HL-60 (cell line): Measurements from ENCODE around the gene TMC8.

Experiments
- DNase-seq, 2 experiments: peaks; one replicate each; pipeline ENCODE4 v3.0.0-alpha.2; 2010 to 2020; ENCODE audit warnings: low read depth in 1 of 2, low spot score in 1 of 2
- H3K27ac ChIP-seq: fragments of 250-450 bp; sonication (Bioruptor Pico); replicated peaks from 2 replicates; pipeline ENCODE4 v1.5.1; 2020; ENCODE audit warnings: mild to moderate bottlenecking, moderate library complexity
- H3K27me3 ChIP-seq: fragments of 250-450 bp; sonication (Bioruptor Pico); 2 replicates; pipeline ENCODE4 v1.5.1; 2021; ENCODE audit warnings: mild to moderate bottlenecking, moderate library complexity; ENCODE audit not compliant: insufficient read depth, poor library complexity, severe bottlenecking
- H3K4me3 ChIP-seq: replicated peaks from 2 replicates; pipeline ENCODE4 v1.5.1; 2011; ENCODE audit warnings: mild to moderate bottlenecking, control low read depth, low read length; ENCODE audit not compliant: insufficient read depth
- GABPA ChIP-seq: IDR thresholded peaks from 2 replicates; pipeline ENCODE4 v1.6.1; 2012; ENCODE audit warnings: low read depth
- POLR2AphosphoS5 ChIP-seq: IDR thresholded peaks from 2 replicates; pipeline ENCODE4 v1.6.1; 2012; ENCODE audit warnings: low read depth
- SPI1 ChIP-seq: IDR thresholded peaks from 2 replicates; pipeline ENCODE4 v1.6.1; 2012; ENCODE audit warnings: low read depth, mild to moderate bottlenecking, borderline replicate concordance
- TF ChIP-seq, protein P1 (sequence below): IDR thresholded peaks from 2 replicates; pipeline ENCODE4 v1.6.1; 2012; ENCODE audit warnings: low read depth; ENCODE audit not compliant: insufficient replicate concordance
- TF ChIP-seq, protein P2 (sequence below): IDR thresholded peaks from one replicate; pipeline ENCODE4 v1.5.1; 2011; ENCODE audit warnings: low read length, control low read depth, inconsistent platforms; ENCODE audit not compliant: insufficient read depth

The TMC8 gene

DNA sequence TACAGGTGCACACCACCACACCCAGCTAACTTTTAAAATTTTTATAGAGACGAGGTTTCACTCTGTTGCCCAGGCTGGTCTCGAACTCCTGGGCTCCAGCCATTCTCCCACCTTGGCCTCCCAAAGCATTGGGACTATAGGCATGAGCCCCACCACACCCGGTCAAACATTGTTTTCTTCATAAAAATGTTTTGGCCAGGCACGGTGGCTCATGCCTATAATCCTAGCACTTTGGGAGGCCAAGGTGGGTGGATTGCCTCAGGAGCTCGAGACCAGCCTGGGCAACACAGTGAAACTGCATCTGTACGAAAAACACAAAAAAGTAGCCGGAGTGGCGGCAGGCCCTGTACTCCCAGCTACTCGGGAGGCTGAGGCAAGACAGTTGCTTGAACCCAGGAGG, 14.2 kb upstream of the TMC8 start:
- Histone ChIP-seq H3K4me3 (no peak overlapping the region), H3K27me3 (no peaks in the 10 kb centered on the region)
- no peak for TF ChIP-seq SPI1
- TF ChIP-seq POLR2AphosphoS5 = 0 out of 2 replicates have a peak, but pooled peaks have one; percentile 1
- TF ChIP-seq, protein P1, sequence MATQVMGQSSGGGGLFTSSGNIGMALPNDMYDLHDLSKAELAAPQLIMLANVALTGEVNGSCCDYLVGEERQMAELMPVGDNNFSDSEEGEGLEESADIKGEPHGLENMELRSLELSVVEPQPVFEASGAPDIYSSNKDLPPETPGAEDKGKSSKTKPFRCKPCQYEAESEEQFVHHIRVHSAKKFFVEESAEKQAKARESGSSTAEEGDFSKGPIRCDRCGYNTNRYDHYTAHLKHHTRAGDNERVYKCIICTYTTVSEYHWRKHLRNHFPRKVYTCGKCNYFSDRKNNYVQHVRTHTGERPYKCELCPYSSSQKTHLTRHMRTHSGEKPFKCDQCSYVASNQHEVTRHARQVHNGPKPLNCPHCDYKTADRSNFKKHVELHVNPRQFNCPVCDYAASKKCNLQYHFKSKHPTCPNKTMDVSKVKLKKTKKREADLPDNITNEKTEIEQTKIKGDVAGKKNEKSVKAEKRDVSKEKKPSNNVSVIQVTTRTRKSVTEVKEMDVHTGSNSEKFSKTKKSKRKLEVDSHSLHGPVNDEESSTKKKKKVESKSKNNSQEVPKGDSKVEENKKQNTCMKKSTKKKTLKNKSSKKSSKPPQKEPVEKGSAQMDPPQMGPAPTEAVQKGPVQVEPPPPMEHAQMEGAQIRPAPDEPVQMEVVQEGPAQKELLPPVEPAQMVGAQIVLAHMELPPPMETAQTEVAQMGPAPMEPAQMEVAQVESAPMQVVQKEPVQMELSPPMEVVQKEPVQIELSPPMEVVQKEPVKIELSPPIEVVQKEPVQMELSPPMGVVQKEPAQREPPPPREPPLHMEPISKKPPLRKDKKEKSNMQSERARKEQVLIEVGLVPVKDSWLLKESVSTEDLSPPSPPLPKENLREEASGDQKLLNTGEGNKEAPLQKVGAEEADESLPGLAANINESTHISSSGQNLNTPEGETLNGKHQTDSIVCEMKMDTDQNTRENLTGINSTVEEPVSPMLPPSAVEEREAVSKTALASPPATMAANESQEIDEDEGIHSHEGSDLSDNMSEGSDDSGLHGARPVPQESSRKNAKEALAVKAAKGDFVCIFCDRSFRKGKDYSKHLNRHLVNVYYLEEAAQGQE = no peak
- no peak for TF ChIP-seq GABPA
- TF ChIP-seq, protein P2, sequence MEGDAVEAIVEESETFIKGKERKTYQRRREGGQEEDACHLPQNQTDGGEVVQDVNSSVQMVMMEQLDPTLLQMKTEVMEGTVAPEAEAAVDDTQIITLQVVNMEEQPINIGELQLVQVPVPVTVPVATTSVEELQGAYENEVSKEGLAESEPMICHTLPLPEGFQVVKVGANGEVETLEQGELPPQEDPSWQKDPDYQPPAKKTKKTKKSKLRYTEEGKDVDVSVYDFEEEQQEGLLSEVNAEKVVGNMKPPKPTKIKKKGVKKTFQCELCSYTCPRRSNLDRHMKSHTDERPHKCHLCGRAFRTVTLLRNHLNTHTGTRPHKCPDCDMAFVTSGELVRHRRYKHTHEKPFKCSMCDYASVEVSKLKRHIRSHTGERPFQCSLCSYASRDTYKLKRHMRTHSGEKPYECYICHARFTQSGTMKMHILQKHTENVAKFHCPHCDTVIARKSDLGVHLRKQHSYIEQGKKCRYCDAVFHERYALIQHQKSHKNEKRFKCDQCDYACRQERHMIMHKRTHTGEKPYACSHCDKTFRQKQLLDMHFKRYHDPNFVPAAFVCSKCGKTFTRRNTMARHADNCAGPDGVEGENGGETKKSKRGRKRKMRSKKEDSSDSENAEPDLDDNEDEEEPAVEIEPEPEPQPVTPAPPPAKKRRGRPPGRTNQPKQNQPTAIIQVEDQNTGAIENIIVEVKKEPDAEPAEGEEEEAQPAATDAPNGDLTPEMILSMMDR = no peak

DNA sequence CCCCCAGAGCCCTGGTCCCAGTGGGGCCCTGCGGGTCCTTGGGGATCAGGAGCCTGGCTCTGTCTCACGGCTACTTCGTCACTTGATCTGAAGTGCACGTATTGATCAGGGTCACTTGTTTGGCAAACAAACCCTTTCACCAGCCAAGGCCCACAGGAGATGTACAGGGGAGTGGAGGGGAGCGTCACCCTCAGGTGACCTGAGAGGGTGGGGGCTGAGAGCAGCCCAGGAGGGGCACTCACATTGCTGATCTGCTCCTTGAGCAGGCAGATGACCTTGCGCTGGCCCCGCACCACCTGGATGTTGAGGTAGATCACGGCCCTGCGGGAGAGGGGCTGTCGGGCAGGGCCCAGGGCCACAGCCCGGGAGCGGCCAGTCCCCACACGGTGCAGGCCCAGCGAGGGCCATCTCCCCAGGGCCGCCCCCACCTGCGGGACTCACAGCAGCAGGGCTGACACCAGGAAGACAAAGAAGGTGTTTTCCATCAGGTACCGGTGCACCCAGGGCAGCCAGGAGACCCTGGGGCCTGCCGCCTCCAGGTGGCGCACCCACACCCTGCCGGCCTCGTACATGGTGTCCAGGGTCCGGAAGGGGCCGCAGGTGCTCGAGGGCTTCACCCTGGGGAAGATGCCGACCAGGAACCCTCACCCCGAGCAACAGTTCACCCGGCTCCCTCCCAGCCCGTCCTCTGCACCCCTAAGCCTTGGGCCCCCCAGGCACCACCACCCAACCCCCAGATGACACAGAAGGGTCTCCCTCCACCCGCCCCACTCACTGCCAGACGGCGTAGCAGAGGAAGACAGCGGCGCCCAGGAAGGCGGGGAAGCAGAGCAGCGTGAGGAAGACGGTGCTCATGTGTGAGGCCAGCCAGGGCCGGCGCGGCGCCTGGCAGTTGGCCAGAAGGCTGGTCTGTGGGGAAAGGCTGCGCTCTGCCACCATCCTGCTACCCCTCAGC, 13.3 kb upstream of the TMC8 start:
- no peak overlapping the region for H3K27ac ChIP-seq
- H3K27me3 ChIP-seq = no peaks in the 10 kb centered on the region
- no peak for DNase-seq
- TF ChIP-seq, protein P1 = no peak
- TF ChIP-seq POLR2AphosphoS5 = peak; percentile 42; the same call in 1 of the 2 replicates
- H3K4me3 ChIP-seq = no peak overlapping the region

More for the DNA sequence above, 14.2 kb upstream of the TMC8 start:
- no peak for DNase-seq
- no peak overlapping the region for H3K27ac ChIP-seq

DNA sequence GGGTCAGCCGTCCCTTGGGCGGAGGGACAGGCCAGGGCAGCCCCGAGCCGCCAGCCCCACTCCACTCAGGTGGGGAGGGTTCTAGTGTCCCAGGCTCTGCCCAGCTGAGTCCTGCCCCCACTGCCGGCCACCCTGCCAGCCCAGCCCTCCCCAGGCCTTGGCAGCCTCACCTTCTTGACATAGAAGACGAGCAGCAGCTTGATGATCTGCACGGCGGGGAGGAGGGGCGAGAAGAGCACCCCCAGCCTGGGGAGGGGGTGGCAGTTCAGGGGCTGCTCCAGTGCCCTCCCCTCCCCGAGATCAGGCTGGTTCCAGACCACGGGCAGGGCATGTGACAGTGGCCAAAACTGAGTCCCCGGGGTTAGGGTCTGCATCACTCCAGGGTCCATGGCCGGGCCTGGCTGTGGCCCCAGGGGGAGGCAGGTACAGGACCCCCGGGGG, 11.8 kb upstream of the TMC8 start:
- no peak for DNase-seq
- Histone ChIP-seq H3K4me3 (no peak overlapping the region), H3K27ac (no peak overlapping the region), H3K27me3 (no peaks in the 10 kb centered on the region)
- TF ChIP-seq, protein P2 = no peak
- TF ChIP-seq, protein P1 = no peak
- TF ChIP-seq SPI1 (no peak), GABPA (no peak), POLR2AphosphoS5 (no peak)
